SK-N-SH (cell line): ENCODE results near the gene ATRN.

Experiments
- CTCF ChIP-seq: fragments of 200-600 bp; sonication (generic); IDR thresholded peaks from 2 replicates; pipeline ENCODE4 v1.6.1; 2017; ENCODE audit warnings: antibody characterized with exemption, mild to moderate bottlenecking, moderate library complexity
- POLR2AphosphoS5 ChIP-seq: IDR thresholded peaks from 2 replicates; pipeline ENCODE4 v1.6.1; 2012; ENCODE audit warnings: low read depth, low read length
- RCOR1 ChIP-seq: fragments of 150-350 bp; IDR thresholded peaks from 2 replicates; pipeline ENCODE4 v1.6.1; 2017; ENCODE audit warnings: antibody characterized with exemption, low read length
- TAF1 ChIP-seq: IDR thresholded peaks from 2 replicates; pipeline ENCODE4 v1.6.1; 2012; ENCODE audit warnings: low read depth, mild to moderate bottlenecking, low read length, moderate library complexity, borderline replicate concordance

GRCh38 chr20:3658019-3658715 lies 187.3 kb downstream of the ATRN start:
- TF ChIP-seq CTCF (no peak), RCOR1 (no peak), TAF1 (no peak), POLR2AphosphoS5 (no peak)
